ACHN (cell line): ENCODE results near the gene CEP83.
"Not testable (repeated sequence)": the region's sequence is repeated elsewhere in the genome, so short reads cannot be mapped to it uniquely, and the experiment has no call there.

Experiments used
- DNase-seq: peaks from one replicate; pipeline ENCODE4 v3.0.0-alpha.2; 2015
- in situ Hi-C: cut with HindIII; loops from 2 replicates; pipeline ENCODE4 v1.10.0; 2017; ENCODE audit warnings: low sequenced_read_pairs, low pct_ligation_motif_present, low pct_unique_long_range_greater_than_20kb

Gene CEP83

GRCh38 chr12:94459728-94460615 lies at the start of gene CEP83:
Gene CEP83 (minus strand): TSS chr12:94459867. CDS start chr12:94412490, 47,377 bp downstream.
- in situ Hi-C loops: no loop called here
- DNase-seq: peak; percentile 98

DNA sequence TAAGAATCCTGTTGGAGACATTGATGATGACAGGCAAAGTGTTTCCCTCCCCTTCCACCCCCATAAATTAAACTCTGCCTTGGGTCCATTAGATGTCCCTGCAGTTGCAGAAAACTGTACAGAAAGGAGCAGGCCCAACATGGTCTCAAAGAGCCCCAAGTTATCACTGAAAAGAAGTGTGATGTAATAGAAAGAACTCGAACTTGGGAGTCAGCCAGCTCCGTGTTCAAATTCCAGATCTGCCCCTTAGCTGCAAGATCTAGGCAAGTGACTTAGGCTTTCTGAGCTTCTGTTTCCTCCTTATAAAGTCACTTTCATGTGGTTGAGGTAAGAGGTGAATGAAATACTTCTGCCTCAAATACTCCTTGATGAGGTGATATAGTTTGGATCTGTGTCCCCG lies 49.6 kb upstream of the CEP83 start:
- no peak for DNase-seq

GRCh38 chr12:94507455-94507854 lies 47.8 kb upstream of the CEP83 start:
- DNase-seq: no peak
- in situ Hi-C loops: no loop called here

More for the DNA sequence above, 49.6 kb upstream of the CEP83 start:
- in situ Hi-C loops: no loop called here

- in situ Hi-C loops: no loop called here
- DNase-seq: no peak
Measured at GRCh38 chr12:94504386-94504785, 44.7 kb upstream of the CEP83 start.

DNA sequence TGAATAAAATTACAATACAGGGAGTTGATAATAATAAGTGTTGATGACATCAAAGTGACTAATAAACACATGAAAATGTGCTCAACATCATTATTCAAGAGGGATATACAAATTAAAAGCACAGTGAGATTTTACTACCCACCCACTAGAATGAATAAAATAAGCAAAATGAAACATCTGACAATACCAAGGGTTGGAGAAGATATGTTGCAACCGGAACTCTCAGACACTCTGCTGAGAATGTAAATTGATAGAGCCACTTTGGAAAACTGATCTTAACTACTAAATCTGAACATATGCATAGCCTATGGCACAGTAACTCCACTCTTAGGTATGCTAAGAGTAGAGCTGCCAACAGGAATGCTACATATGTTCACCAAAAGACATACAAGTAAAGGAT lies 44.0 kb upstream of the CEP83 start:
- no peak for DNase-seq
- in situ Hi-C loops: no loop called here

DNA sequence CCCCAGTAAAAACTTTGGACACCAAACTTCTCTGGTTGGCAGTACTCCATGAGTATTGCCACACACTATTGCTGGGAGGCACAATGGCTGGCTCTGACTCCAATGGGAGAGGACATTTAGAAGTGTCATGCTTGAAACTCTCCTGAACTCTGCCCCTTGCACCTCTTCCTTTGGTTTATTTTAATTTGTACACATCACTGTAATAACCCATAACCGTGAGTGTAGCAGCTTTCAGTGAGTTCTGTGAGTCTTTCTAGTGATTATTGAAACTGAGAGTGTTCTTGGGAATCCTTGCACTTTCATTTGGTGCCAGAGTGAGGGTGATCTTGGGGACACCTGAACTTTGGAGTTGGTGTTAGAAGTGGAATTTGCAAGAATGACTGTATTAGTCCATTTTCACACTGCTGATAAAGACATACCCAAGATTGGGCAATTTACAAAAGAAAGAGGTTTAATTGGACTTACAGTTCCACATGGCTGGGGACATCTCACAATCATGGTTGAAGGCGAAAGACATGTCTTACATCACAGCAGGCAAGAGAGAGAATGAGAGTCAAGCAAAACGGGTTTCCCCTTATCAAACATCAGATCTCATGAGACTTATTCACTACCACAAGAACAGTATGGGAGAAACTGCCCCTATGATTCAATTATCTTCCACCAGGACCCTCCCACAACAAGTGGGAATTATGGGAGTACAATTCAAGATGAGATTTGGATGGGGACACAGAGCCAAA lies 41.3 kb upstream of the CEP83 start:
- in situ Hi-C loops: no loop called here
- DNase-seq: no peak

DNA sequence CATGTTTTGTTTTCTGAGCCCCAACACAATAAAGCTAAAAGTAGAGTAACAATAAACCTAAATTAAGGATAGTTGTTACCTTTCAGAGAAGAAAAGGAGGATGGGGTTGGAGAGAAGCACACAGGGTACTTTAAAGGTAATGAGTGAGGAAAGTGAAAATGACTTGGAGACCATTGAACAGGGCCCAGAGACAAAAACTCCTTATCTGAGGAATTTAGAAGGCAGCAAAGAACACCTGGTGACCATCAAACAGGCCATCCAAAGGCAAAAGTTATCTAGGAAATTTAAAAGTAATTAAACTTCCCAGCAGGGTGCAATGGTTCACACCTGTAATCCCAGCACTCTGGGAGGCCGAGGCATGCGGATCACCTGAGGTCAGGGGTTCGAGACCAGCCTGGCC lies 39.0 kb upstream of the CEP83 start:
- no peak for DNase-seq
- in situ Hi-C loops: no loop called here

GRCh38 chr12:94498073-94498472 lies 38.4 kb upstream of the CEP83 start:
- in situ Hi-C loops: no loop called here
- no peak for DNase-seq

DNA sequence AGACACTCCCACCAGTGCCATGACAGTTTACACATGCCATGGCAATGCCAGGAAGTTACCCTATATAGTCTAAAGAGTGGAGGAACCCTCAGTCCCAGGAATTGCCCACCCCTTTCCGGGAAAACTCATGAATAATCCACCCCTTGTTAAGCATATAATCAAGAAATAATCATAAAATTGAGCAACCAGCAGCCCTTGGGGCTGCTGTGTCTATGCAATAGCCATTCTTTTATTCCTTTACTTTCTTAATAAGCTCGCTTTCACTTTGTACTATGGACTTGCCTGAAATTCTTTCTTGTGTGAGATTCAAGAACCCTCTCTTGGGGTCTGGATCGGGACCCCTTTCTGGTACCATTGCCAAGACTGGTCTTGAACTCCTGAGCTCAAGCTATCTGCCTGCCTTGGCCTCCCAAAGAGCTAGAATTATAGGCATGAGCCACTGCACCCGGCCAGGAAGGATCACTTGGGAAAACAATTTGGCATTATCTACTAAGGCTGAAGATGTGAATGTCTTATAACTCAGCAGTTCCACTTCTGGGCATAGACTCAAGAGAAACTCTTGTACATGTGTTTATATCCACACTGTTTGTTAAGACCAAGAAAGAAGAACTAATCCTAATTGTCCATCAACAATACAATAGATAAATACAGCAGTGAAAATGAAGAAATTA lies 35.9 kb upstream of the CEP83 start:
- DNase-seq: no peak
- in situ Hi-C loops: no loop called here

- DNase-seq: no peak
- in situ Hi-C loops: no loop called here
Measured at GRCh38 chr12:94491489-94491888, 31.8 kb upstream of the CEP83 start.

GRCh38 chr12:94488463-94488862 lies 28.8 kb upstream of the CEP83 start:
- no peak for DNase-seq
- in situ Hi-C loops: no loop called here

- DNase-seq: no peak
Measured at GRCh38 chr12:94481734-94482133, 22.1 kb upstream of the CEP83 start.

GRCh38 chr12:94469522-94469921 lies 9.9 kb upstream of the CEP83 start:
- in situ Hi-C loops: no loop called here
- no peak for DNase-seq

More at GRCh38 chr12:94481734-94482133, 22.1 kb upstream of the CEP83 start:
- in situ Hi-C loops: no loop called here

DNA sequence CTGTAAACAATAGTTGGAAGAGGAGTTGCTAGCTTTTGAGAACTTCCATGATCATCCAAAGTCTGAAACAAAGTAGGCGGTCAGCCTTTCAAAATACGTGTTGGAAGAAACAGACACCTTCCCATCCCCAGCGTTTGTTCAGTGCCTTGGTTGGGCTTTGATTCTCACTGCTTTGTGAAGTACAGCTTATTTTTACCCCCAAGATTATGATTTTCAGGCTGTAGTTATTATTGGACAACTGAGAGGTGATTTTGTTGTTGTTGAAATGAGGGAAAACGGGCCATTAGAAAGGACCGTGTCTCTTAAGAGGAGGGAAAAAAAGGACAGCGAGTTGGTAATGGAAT lies 921 bp upstream of the CEP83 start:
- DNase-seq: peak; percentile 40
- in situ Hi-C loops: no loop called here

DNA sequence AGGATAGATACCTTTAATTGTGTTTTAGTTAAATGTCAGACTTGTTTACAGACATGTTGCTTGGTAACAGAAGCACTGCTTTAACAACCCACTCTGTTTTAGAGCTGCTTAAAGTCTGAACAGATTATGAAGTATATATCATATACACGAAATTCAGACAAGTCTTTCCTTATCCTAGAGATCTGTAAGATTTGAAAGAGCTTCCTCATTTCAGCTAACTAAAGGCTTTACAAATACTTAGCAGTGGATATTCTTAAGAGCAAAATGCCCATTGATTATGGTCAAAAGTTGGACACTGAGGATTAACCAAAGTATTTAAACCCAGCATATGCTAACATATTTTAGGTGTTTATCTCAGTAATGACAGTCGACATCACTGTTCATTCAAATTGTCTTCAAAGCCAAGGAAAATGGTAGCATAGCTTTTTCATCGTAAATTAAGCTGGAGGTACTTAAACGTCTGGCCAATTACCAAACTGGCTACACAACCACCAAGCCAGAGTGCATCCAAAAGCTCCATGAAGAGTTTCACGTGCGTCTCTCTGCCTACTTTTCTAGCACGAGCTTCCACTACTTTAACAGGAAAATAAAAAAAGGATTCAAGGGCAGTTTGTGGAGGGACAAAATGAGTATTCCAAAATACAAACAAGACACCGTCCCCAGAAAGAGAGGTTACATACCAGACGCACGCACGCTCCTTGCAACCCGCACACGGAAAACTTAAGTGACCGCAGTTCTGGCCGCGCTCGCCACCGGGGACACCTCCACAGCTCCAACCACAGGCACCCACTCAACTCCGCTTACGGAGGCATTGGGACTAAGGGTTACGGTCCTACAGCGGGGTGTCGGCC lies 565 bp downstream of the CEP83 start:
- in situ Hi-C loops: no loop called here
- peak; percentile 59 for DNase-seq

DNA sequence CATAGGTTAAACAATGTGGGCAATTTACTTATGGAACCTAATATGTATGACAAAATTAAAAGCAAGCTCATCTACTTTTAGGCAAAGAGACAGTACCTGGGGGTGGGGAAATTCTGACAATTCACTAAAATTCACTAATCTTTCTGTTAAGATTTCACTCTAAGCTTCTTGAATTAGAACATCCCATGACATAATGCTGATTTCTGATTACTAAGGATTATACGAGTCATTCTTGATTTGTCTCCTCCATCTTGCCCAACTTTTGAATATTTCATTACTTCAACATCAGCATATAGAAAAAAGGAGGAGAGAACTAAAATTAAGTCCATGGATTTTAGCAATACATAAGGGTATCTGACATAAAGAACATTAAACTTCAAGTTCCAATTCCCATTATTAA lies 2.4 kb downstream of the CEP83 start:
- DNase-seq: no peak
- in situ Hi-C loops: no loop called here

GRCh38 chr12:94454318-94454717 lies 5.3 kb downstream of the CEP83 start:
- DNase-seq, in situ Hi-C loops: not testable (repeated sequence)

DNA sequence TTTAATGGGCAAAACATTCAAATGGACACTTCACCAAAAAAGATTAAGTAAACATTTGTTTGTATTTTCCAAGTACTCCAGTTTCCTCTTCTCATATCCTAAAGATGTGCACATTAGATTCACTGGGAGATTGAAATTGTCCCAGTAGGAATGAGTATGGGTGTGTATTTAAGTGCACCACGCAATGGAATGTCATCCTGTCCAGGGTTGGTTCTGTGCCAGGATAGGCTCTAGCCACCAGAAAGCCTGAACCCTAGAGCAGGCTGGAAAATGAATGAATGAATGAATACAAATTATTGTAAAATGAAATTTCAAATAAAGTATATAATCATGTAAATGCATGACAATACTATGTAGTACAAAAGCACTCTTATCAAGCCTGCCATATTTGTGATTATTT lies 14.0 kb downstream of the CEP83 start:
- in situ Hi-C loops: no loop called here
- peak; percentile 36 for DNase-seq
